K562 (cell line): Measurements from ENCODE around the gene TSG101. TPM values are rescaled to one million over a fixed set of nuclear protein-coding genes. Genes with fewer than 3 reads are reported as not detected.
A peak's percentile ranks its signal among the peaks of the same experiment; 100 is the strongest.

ENCODE experiments used
- ATF6 ChIP-seq: sonication (generic); formaldehyde crosslinking; IDR thresholded peaks from 2 replicates; pipeline ENCODE4 v1.4.0; 2020; ENCODE audit warnings: mild to moderate bottlenecking, missing genetic modification reagents
- ATF7 ChIP-seq: fragments of 450-650 bp; IDR thresholded peaks from 2 replicates; pipeline ENCODE4 v1.7.1; 2014; ENCODE audit warnings: mild to moderate bottlenecking, moderate library complexity
- COPS2 ChIP-seq: fragments of 450-650 bp; conservative IDR thresholded peaks from 2 replicates; pipeline ENCODE4 v1.6.1; 2016; ENCODE audit warnings: mild to moderate bottlenecking, moderate library complexity
- FOS ChIP-seq: IDR thresholded peaks from 3 replicates; pipeline ENCODE4 v1.6.1; 2011; ENCODE audit not compliant: insufficient read length; ENCODE audit errors: extremely low read depth
- FOXK2 ChIP-seq, 2 experiments: fragments of 450-650 bp; IDR thresholded peaks in 1 of 2; conservative IDR thresholded peaks in 1 of 2; 2 replicates each; pipeline ENCODE4 v1.6.1; 2016; ENCODE audit warnings: low read depth in 2 of 2, mild to moderate bottlenecking in 1 of 2
- GABPA ChIP-seq: fragments of 200-800 bp; sonication (Bioruptor generic); conservative IDR thresholded peaks from 2 replicates; pipeline ENCODE4 v1.6.1; 2016; ENCODE audit warnings: low read depth, missing genetic modification characterization, missing compliant biosample characterization
- GTF2A2 ChIP-seq: IDR thresholded peaks from 2 replicates; pipeline ENCODE4 v1.6.1; 2016; ENCODE audit warnings: mild to moderate bottlenecking, missing genetic modification characterization, missing compliant biosample characterization
- GTF2E2 ChIP-seq: fragments of 200-800 bp; sonication (Bioruptor generic); IDR thresholded peaks from 2 replicates; pipeline ENCODE4 v1.6.1; 2016; ENCODE audit warnings: missing genetic modification characterization, missing compliant biosample characterization
- MEF2D ChIP-seq: conservative IDR thresholded peaks from 2 replicates; pipeline ENCODE4 v1.6.1; 2016; ENCODE audit warnings: low read depth, missing genetic modification characterization, missing compliant biosample characterization
- MTA1 ChIP-seq: fragments of 450-650 bp; IDR thresholded peaks from 2 replicates; pipeline ENCODE4 v1.6.1; 2017; ENCODE audit warnings: borderline replicate concordance
- NONO ChIP-seq, 2 experiments: fragments of 200-400 bp in 1 of 2; fragments of 450-650 bp in 1 of 2; formaldehyde crosslinking in 1 of 2; IDR thresholded peaks; 2 replicates each; pipeline ENCODE4 v1.6.1; 2017; ENCODE audit warnings: low read depth in 2 of 2, mild to moderate bottlenecking in 2 of 2, moderate library complexity in 2 of 2, low read length in 1 of 2
- NRF1 ChIP-seq, 2 experiments: fragments of 450-650 bp; IDR thresholded peaks in 1 of 2; conservative IDR thresholded peaks in 1 of 2; 2 replicates each; pipeline ENCODE4 v1.6.1; 2014; ENCODE audit warnings: mild to moderate bottlenecking in 2 of 2
- PRPF4 ChIP-seq: fragments of 200-400 bp; formaldehyde crosslinking; IDR thresholded peaks from one replicate; pipeline ENCODE4 v1.6.1; 2017; ENCODE audit warnings: low read length, low read depth, mild to moderate bottlenecking; ENCODE audit not compliant: insufficient read depth, poor library complexity, severe bottlenecking
- RBM25 ChIP-seq: fragments of 200-400 bp; formaldehyde crosslinking; IDR thresholded peaks from 2 replicates; pipeline ENCODE4 v1.6.1; 2018; ENCODE audit warnings: low read length, low read depth, moderate library complexity; ENCODE audit not compliant: severe bottlenecking
- REST ChIP-seq, 2 experiments: fragments of 450-650 bp; formaldehyde crosslinking in 1 of 2; IDR thresholded peaks; 2 replicates each; pipeline versions ENCODE4 v1.4.0 to v1.6.1; 2014 to 2020; ENCODE audit warnings: mild to moderate bottlenecking in 2 of 2, borderline replicate concordance in 1 of 2, low read depth in 1 of 2
- SNRNP70 ChIP-seq: fragments of 200-400 bp; formaldehyde crosslinking; optimal IDR thresholded peaks from 2 replicates; pipeline ENCODE3; 2017; ENCODE audit warnings: low read depth, low read length
- ZNF239 ChIP-seq: fragments of 250-450 bp; sonication (Bioruptor Pico); IDR thresholded peaks from 2 replicates; pipeline ENCODE4 v1.4.0; 2020; ENCODE audit warnings: mild to moderate bottlenecking
- ZNF695 ChIP-seq: fragments of 450-650 bp; formaldehyde crosslinking; IDR thresholded peaks from 2 replicates; pipeline ENCODE4 v1.4.0; 2020; ENCODE audit warnings: mild to moderate bottlenecking, moderate library complexity
- polyA plus RNA-seq, 8 experiments: library from polyadenylated mRNA; depleted of rRNA in 4 of 8; stranded (reverse) in 5 of 8; unstranded in 3 of 8; fragments of >200 nt; fragmentation: Nextera tagmentation in 2 of 8; fragmentation: Illumina TruSeq in 1 of 8; extraction: Ambion mirVana in 2 of 8; extraction: Trizol in 1 of 8; gene quantifications; 2 replicates each; pipeline versions ENCODE4 v1.2.1 to v1.2.3, GENCODE V29; 2011 to 2014; ENCODE audit warnings: inconsistent platforms in 1 of 8, missing spikeins in 1 of 8
- total RNA-seq, 7 experiments: library from RNA; depleted of rRNA in 6 of 7; stranded (reverse); fragments of >200 nt in 6 of 7; fragmentation: Illumina TruSeq in 2 of 7; extraction: Trizol in 2 of 7; gene quantifications; 2 replicates each; pipeline versions ENCODE4 v1.2.1 to v1.2.3, GENCODE V29; 2011 to 2021; ENCODE audit warnings: low replicate concordance in 1 of 7

Gene TSG101
- total and polyA plus RNA-seq, 9 of the 15 experiments (the other 6 are each of a cell fraction or from before 2014, with no cell fraction given) = 24.6 to 141 (median 60.0) TPM

- TF ChIP-seq SNRNP70 (no peak), MTA1 (no peak), ATF6 (CRISPR knock-in tag) (no peak), ZNF695 (CRISPR knock-in tag) (no peak), FOS (no peak), PRPF4 (no peak), REST (IDR thresholded peaks at IDR 0.05; ENCODE audit: borderline replicate concordance) (no peak), REST (CRISPR knock-in tag; IDR thresholded peaks at IDR 0.05; ENCODE audit: low read depth) (peak; percentile 80; the same call in 1 of the 2 replicates), GTF2A2 (tag) (no peak), NONO (IDR thresholded peaks at IDR 0.05; ENCODE audit: low read depth in 2 of 2, low read length in 1 of 2) (peak; percentile 19 to 63; a peak in 2 of 4 replicates), NRF1 (conservative IDR thresholded peaks at IDR 0.05 in 1 of 2, IDR thresholded peaks at IDR 0.05 in 1 of 2) (peak in 1 of 2 experiments; percentile 18; a peak in 2 of 4 replicates), GTF2E2 (peak; percentile 94), COPS2 (no peak), FOXK2 (conservative IDR thresholded peaks at IDR 0.05 in 1 of 2, IDR thresholded peaks at IDR 0.05 in 1 of 2; ENCODE audit: low read depth in 2 of 2) (peak; percentile 84 to 87; a peak in 3 of 4 replicates), MEF2D (tag) (no peak), RBM25 (no peak), ATF7 (peak; percentile 91), ZNF239 (CRISPR knock-in tag) (no peak), GABPA (tag) (peak; percentile 99)
These were observed at the start of gene TSG101 (continued) for GRCh38 chr11:18526521-18527296.
